ENCODE measurements around the gene SPDYE4.
A peak's percentile ranks its signal among the peaks of the same experiment; 100 is the strongest.
"Not testable (repeated sequence)": the region's sequence is repeated elsewhere in the genome, so short reads cannot be mapped to it uniquely, and the experiment has no call there.

SPDYE4 gene
- long read RNA-seq, result 0 reads

GRCh38 chr17:8758137-8758596, at the start of gene SPDYE4:
SPDYE4 (minus strand) TSS chr17:8758546; CDS start chr17:8758382, 164 bp downstream.
- Histone ChIP-seq H3K4me3 (replicated peaks; ENCODE audit: insufficient read depth, low read length) (no peak within 1 kb of the TSS), H3K27ac (replicated peaks) (no peak within 1 kb of the TSS), H3K27me3 (ENCODE audit: insufficient read depth, poor library complexity, severe bottlenecking) (no peaks in the 10 kb centered on the region)
- DNase-seq (ENCODE audit: low read depth in 1 of 2, low spot score in 1 of 2), result no peak
- no peak for TF ChIP-seq CTCF (IDR thresholded peaks at IDR 0.05; ENCODE audit: insufficient read depth, low read length)

- Histone ChIP-seq H3K27ac (replicated peaks) (peak overlapping the region; percentile 53), H3K27me3 (ENCODE audit: insufficient read depth, poor library complexity, severe bottlenecking) (no peaks in the 10 kb centered on the region), H3K4me3 (replicated peaks; ENCODE audit: insufficient read depth, low read length) (no peak overlapping the region)
- DNase-seq (ENCODE audit: low read depth in 1 of 2, low spot score in 1 of 2), result peak; percentile 70 to 78
- TF ChIP-seq REST (IDR thresholded peaks at IDR 0.05; ENCODE audit: insufficient replicate concordance, low read depth), result no peak
- TF ChIP-seq SPI1 (IDR thresholded peaks at IDR 0.05; ENCODE audit: borderline replicate concordance, low read depth), result peak; percentile 44; the same call in 1 of the 2 replicates
- TF ChIP-seq POLR2AphosphoS5 (IDR thresholded peaks at IDR 0.05; ENCODE audit: low read depth), result no peak
- TF ChIP-seq CTCF (IDR thresholded peaks at IDR 0.05; ENCODE audit: insufficient read depth, low read length), result no peak
- TF ChIP-seq GABPA (IDR thresholded peaks at IDR 0.05; ENCODE audit: low read depth), result peak; percentile 64
These were observed 48.7 kb upstream of the SPDYE4 start for GRCh38 chr17:8806926-8807550.

GRCh38 chr17:8806253-8806925, 48.0 kb upstream of the SPDYE4 start:
- TF ChIP-seq POLR2AphosphoS5 (IDR thresholded peaks at IDR 0.05; ENCODE audit: low read depth) (no peak), REST (IDR thresholded peaks at IDR 0.05; ENCODE audit: insufficient replicate concordance, low read depth) (no peak), GABPA (IDR thresholded peaks at IDR 0.05; ENCODE audit: low read depth) (no peak), CTCF (IDR thresholded peaks at IDR 0.05; ENCODE audit: insufficient read depth, low read length) (no peak), SPI1 (IDR thresholded peaks at IDR 0.05; ENCODE audit: borderline replicate concordance, low read depth) (no peak)
- Histone ChIP-seq H3K27ac (replicated peaks) (peak overlapping the region; percentile 53), H3K27me3 (ENCODE audit: insufficient read depth, poor library complexity, severe bottlenecking) (no peaks in the 10 kb centered on the region), H3K4me3 (replicated peaks; ENCODE audit: insufficient read depth, low read length) (no peak overlapping the region)
- DNase-seq (ENCODE audit: low read depth in 1 of 2, low spot score in 1 of 2), result no peak

- not testable (repeated sequence) for H3K27me3 ChIP-seq (ENCODE audit: insufficient read depth, poor library complexity, severe bottlenecking); H3K27ac ChIP-seq (replicated peaks); DNase-seq (ENCODE audit: low read depth in 1 of 2, low spot score in 1 of 2); H3K4me3 ChIP-seq (replicated peaks; ENCODE audit: insufficient read depth, low read length)
These were observed 47.0 kb upstream of the SPDYE4 start for GRCh38 chr17:8805396-8805795.

All from HL-60 (cell line).